HEK293 (cell line): ENCODE data around the gene LTO1.

ENCODE experiments used
- CTCF ChIP-seq: fragments of 450-650 bp; formaldehyde crosslinking; IDR thresholded peaks from 2 replicates; pipeline ENCODE4 v1.5.1; 2016; ENCODE audit warnings: missing biosample characterization, missing genetic modification characterization
- OVOL3 ChIP-seq: fragments of 450-650 bp; formaldehyde crosslinking; IDR thresholded peaks from 2 replicates; pipeline ENCODE4 v1.5.1; 2016; ENCODE audit warnings: missing biosample characterization, missing genetic modification characterization
- ZNF138 ChIP-seq: fragments of 450-650 bp; formaldehyde crosslinking; IDR thresholded peaks from 2 replicates; pipeline ENCODE4 v1.5.1; 2016; ENCODE audit warnings: missing biosample characterization, missing genetic modification characterization, borderline replicate concordance
- ZSCAN18 ChIP-seq: fragments of 450-650 bp; formaldehyde crosslinking; IDR thresholded peaks from 2 replicates; pipeline ENCODE4 v1.5.1; 2016; ENCODE audit warnings: missing biosample characterization, missing genetic modification characterization
- TF ChIP-seq, protein P1 (sequence below): fragments of 450-650 bp; IDR thresholded peaks from 2 replicates; pipeline ENCODE4 v1.5.1; 2018; ENCODE audit warnings: missing biosample characterization, mild to moderate bottlenecking, missing genetic modification characterization

- TF ChIP-seq CTCF (tag by site-specific recombination) (no peak), ZSCAN18 (no peak), ZNF138 (tag by site-specific recombination) (no peak), OVOL3 (tag by site-specific recombination) (no peak)
- TF ChIP-seq, protein P1, sequence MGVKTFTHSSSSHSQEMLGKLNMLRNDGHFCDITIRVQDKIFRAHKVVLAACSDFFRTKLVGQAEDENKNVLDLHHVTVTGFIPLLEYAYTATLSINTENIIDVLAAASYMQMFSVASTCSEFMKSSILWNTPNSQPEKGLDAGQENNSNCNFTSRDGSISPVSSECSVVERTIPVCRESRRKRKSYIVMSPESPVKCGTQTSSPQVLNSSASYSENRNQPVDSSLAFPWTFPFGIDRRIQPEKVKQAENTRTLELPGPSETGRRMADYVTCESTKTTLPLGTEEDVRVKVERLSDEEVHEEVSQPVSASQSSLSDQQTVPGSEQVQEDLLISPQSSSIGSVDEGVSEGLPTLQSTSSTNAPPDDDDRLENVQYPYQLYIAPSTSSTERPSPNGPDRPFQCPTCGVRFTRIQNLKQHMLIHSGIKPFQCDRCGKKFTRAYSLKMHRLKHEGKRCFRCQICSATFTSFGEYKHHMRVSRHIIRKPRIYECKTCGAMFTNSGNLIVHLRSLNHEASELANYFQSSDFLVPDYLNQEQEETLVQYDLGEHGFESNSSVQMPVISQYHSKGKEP (tag by site-specific recombination), result no peak
Observed at GRCh38 chr11:69654660-69655478, 20.3 kb downstream of the LTO1 start.
